Activated T-cell treated with anti-CD3 and anti-CD28 coated beads, Interleukin-2, amount 50 U/mL, for 4 hours (primary cell): ENCODE measurements around the gene AGBL1. TPM values are rescaled to one million over a fixed set of nuclear protein-coding genes. Genes with fewer than 3 reads are reported as not detected.
"Not testable (repeated sequence)": the region's sequence is repeated elsewhere in the genome, so short reads cannot be mapped to it uniquely, and the experiment has no call there.

ENCODE experiments used
- ATAC-seq, 2 donors: fragments of 200-7000 bp; cut with Tn5 transposase; one replicate each; pipeline ENCODE4 v1.10.0; 2021
- DNase-seq: peaks from one replicate; pipeline ENCODE4 v3.0.0-alpha.2; 2020
- H3K27me3 Mint-ChIP-seq: one replicate; pipeline ENCODE4 v1.8.0; 2021; ENCODE audit warnings: low read depth, mixed read lengths
- H3K36me3 Mint-ChIP-seq: one replicate; pipeline ENCODE4 v1.8.0; 2022; ENCODE audit warnings: mixed read lengths; ENCODE audit not compliant: insufficient read depth
- H3K4me1 Mint-ChIP-seq: one replicate; pipeline ENCODE4 v1.8.0; 2021; ENCODE audit warnings: low read depth, mixed read lengths
- H3K4me3 Mint-ChIP-seq: one replicate; pipeline ENCODE4 v1.8.0; 2021; ENCODE audit warnings: mild to moderate bottlenecking, moderate library complexity, mixed read lengths
- H3K9me3 Mint-ChIP-seq: one replicate; pipeline ENCODE4 v1.8.0; 2021; ENCODE audit warnings: mixed read lengths
- total RNA-seq, 3 donors: library from RNA; stranded (reverse); gene quantifications; one replicate each; pipeline ENCODE4 v1.2.1, GENCODE V29; 2021

AGBL1 gene
- total RNA-seq, 3 donors from 2014 or later: 0.05 TPM; not detected in 2

DNA sequence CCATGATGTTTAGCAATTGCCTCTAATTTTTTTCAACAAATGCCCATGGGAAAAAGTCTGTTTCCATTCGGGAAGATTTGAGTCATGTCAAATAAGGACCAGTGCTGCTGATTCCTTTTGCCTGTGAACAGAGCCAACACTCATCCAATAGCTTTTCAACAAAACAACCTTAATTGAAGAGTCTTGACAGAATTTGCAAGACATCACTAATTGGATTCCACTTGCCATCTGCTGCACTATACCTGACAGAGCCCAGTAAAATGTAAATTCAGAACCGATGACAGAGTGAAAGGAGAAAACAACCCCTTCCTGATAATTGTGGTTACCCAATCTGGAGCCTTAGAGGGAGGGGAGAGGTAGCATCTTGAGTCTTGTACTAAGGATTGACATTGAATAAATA, 426.7 kb downstream of the AGBL1 start:
- Mint-ChIP-seq H3K36me3 (no peaks in the 10 kb centered on the region), H3K4me3 (no peak overlapping the region), H3K9me3 (no peaks in the 10 kb centered on the region), H3K27me3 (peaks cover 2% of the 10 kb centered on the region), H3K4me1 (no peaks in the 10 kb centered on the region)
- ATAC-seq (no peak), DNase-seq (no peak)

DNA sequence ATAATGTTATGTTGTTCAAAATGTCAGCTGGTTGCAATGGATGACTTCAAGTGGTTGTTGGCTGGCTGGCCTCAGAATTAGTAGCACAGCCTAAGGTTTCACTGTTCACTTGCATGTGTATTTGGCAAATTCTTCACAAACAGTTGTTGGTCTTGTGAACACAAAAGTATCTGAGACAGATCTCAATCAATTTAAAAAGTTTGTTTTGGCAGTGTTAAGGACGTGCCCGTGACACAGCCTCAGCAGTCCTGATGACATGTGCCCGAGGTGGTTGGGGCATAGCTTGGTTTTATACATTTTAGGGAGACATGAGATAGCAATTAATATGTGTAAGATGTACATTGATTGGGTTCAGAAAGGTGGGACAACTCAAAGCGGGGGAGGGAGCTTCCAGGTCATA, 436.0 kb downstream of the AGBL1 start:
- Mint-ChIP-seq H3K36me3 (no peaks in the 10 kb centered on the region), H3K4me3 (no peak overlapping the region), H3K27me3 (peaks cover 5% of the 10 kb centered on the region), H3K9me3 (no peaks in the 10 kb centered on the region), H3K4me1 (no peaks in the 10 kb centered on the region)
- DNase-seq (no peak), ATAC-seq (no peak)

DNA sequence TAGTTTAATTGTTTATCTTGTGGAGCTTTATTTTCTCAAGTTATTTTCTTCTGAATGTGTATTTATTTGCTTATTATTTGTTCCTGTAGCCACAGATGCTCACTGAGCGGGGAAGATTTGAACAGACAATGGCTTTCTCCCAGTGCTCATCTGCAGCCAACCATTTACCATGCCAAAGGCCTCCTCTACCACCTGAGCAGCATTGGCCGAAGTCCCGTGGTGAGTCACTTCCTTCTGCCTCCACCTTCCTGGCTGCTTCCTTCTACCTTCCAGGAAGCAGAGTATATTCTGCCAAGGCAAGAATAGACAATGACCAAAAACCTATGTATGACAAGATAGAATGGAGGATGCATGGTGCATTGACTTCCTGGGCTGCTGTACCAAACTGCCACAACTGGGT, 443.1 kb downstream of the AGBL1 start:
- Mint-ChIP-seq H3K36me3 (no peaks in the 10 kb centered on the region), H3K9me3 (no peaks in the 10 kb centered on the region), H3K27me3 (peaks cover 5% of the 10 kb centered on the region), H3K4me3 (no peak overlapping the region), H3K4me1 (no peaks in the 10 kb centered on the region)
- ATAC-seq: no peak
- no peak for DNase-seq

DNA sequence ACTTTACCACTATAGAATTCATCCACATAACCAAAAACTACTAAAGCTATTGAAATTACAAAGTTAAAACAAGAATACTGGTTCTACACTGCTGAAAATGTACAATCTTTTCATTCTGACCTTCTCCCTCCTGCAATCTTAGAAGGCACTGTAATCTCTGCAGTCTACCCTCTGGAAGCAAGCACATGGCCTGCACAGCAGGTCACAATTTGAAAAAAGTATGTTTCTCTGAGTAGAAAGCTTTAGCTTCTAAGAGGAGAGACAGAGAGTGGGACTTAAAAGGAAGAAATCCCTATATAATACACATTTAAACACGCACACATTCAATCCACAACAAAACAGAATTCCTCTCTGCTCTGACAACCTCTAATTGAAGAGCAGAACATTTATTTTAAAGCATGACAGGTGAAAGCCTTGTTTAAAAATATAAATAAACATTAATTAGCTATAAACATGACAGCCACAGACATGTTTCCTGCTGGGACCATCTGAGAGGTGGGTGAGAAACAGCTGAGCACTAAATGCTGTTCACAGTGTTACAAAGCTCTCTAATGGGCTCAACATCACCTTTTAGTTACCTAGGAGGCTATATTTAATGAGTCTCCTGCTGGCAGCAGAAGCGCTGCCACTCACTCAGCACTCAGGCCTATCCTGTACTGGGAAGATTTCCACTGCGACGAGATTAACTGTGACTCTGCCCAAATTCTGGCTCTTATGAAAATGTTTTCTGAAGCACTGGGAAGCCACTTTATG, 447.4 kb downstream of the AGBL1 start:
- Mint-ChIP-seq H3K4me1 (no peaks in the 10 kb centered on the region), H3K27me3 (peaks cover 3% of the 10 kb centered on the region), H3K9me3 (no peaks in the 10 kb centered on the region), H3K4me3 (no peak overlapping the region), H3K36me3 (no peaks in the 10 kb centered on the region)
- ATAC-seq (no peak), DNase-seq (no peak)

DNA sequence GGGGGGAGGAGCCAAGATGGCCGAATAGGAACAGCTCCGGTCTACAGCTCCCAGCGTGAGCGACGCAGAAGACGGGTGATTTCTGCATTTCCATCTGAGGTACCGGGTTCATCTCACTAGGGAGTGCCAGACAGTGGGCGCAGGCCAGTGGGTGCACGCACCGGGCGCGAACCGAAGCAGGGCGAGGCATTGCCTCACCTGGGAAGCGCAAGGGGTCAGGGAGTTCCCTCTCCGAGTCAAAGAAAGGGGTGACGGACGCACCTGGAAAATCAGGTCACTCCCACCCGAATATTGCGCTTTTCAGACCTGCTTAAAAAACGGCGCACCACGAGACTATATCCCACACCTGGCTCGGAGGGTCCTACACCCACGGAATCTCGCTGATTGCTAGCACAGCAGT, 448.4 kb downstream of the AGBL1 start:
- H3K27me3 Mint-ChIP-seq, ATAC-seq, H3K36me3 Mint-ChIP-seq, DNase-seq, H3K9me3 Mint-ChIP-seq, H3K4me1 Mint-ChIP-seq, H3K4me3 Mint-ChIP-seq: not testable (repeated sequence)

GRCh38 chr15:86538141-86538540, 458.5 kb downstream of the AGBL1 start:
- Mint-ChIP-seq H3K36me3 (no peaks in the 10 kb centered on the region), H3K4me3 (no peak overlapping the region), H3K27me3 (no peaks in the 10 kb centered on the region), H3K4me1 (no peaks in the 10 kb centered on the region), H3K9me3 (no peaks in the 10 kb centered on the region)
- DNase-seq: no peak
- ATAC-seq: no peak

- Mint-ChIP-seq H3K27me3 (no peaks in the 10 kb centered on the region), H3K4me3 (no peak overlapping the region), H3K36me3 (no peaks in the 10 kb centered on the region), H3K4me1 (no peaks in the 10 kb centered on the region), H3K9me3 (peaks cover 8% of the 10 kb centered on the region)
- no peak for DNase-seq
- no peak for ATAC-seq
These were observed 461.3 kb downstream of the AGBL1 start for GRCh38 chr15:86540840-86541467.

DNA sequence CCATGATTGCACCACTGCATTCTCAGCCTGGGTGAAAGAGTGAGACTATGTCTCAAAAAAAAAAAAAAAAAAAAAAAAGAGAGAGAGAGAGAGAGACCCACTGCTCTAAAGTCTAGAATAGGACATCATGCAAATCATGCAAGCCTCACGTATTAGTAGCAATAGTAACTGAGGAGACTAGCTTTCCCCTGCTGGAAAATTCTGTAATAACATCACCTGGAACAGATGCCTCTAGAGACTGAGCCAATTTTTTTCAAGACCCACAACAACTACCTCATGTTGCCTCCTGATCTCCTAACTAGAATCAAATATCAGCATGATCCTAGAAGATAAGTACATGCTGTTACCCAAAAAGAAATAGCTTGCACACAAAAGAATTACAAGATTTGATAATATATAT, 461.9 kb downstream of the AGBL1 start:
- Mint-ChIP-seq H3K4me3 (no peak overlapping the region), H3K9me3 (peaks cover 8% of the 10 kb centered on the region), H3K4me1 (no peaks in the 10 kb centered on the region), H3K36me3 (no peaks in the 10 kb centered on the region), H3K27me3 (no peaks in the 10 kb centered on the region)
- no peak for ATAC-seq
- no peak for DNase-seq

GRCh38 chr15:86550075-86550474, 470.4 kb downstream of the AGBL1 start:
- Mint-ChIP-seq H3K27me3 (no peaks in the 10 kb centered on the region), H3K4me3 (no peak overlapping the region), H3K36me3 (no peaks in the 10 kb centered on the region), H3K9me3 (peaks cover 19% of the 10 kb centered on the region), H3K4me1 (no peaks in the 10 kb centered on the region)
- ATAC-seq (no peak), DNase-seq (no peak)

DNA sequence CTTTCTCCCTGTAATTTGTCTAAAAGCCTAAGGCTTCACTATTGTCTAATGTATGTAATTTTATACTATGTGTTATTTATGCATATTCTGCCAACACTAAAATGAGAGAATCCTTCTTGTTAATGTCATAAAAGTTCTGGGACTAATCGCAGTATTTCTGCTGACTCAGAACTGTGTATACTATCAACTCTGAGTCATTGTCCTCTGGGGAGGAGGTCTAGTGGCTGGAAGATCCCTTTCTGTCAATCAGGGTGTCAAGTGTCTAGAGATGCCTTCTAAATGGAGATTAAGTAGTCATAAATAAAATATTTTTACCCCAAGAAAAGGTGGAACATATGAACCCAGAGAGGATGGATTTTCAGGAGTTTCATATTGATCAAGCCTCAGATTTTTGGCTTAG, 473.4 kb downstream of the AGBL1 start:
- H3K4me3 Mint-ChIP-seq: no peak overlapping the region
- ATAC-seq: no peak
- peaks cover 15% of the 10 kb centered on the region for H3K9me3 Mint-ChIP-seq
- H3K27me3 Mint-ChIP-seq: no peaks in the 10 kb centered on the region
- no peaks in the 10 kb centered on the region for H3K4me1 Mint-ChIP-seq
- no peak for DNase-seq
- H3K36me3 Mint-ChIP-seq: no peaks in the 10 kb centered on the region

- Mint-ChIP-seq H3K4me3 (no peak overlapping the region), H3K4me1 (no peaks in the 10 kb centered on the region), H3K36me3 (no peaks in the 10 kb centered on the region), H3K9me3 (peaks cover 13% of the 10 kb centered on the region), H3K27me3 (no peaks in the 10 kb centered on the region)
- no peak for ATAC-seq
- no peak for DNase-seq
These were observed 475.4 kb downstream of the AGBL1 start for GRCh38 chr15:86555098-86555497.

DNA sequence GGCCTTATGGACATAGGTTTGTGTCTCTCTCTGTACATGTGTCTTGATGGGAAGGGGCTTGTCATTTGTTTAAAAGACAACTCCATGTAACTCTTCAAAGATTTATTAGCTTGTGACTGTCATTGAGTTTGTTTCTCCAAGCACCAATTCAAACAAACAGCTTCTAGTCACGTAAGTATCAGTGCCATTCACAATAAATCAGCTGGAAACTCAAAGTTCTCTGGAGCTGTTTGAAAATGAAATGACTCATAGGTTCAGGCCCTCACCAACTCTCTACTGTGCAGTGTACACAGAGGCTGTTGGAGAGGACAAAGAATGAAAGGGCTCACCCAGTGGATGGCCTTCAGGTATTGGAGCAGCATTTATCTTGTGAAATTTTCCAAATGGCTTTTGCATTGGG, 476.3 kb downstream of the AGBL1 start:
- H3K4me1 Mint-ChIP-seq: no peaks in the 10 kb centered on the region
- H3K27me3 Mint-ChIP-seq: no peaks in the 10 kb centered on the region
- ATAC-seq (no peak), DNase-seq (no peak)
- H3K36me3 Mint-ChIP-seq: no peaks in the 10 kb centered on the region
- peaks cover 10% of the 10 kb centered on the region for H3K9me3 Mint-ChIP-seq
- no peak overlapping the region for H3K4me3 Mint-ChIP-seq

- Mint-ChIP-seq H3K9me3 (peaks cover 5% of the 10 kb centered on the region), H3K36me3 (no peaks in the 10 kb centered on the region), H3K4me1 (no peaks in the 10 kb centered on the region), H3K4me3 (no peak overlapping the region), H3K27me3 (no peaks in the 10 kb centered on the region)
- no peak for ATAC-seq
- no peak for DNase-seq
These were observed 476.8 kb downstream of the AGBL1 start for GRCh38 chr15:86556396-86557017.

DNA sequence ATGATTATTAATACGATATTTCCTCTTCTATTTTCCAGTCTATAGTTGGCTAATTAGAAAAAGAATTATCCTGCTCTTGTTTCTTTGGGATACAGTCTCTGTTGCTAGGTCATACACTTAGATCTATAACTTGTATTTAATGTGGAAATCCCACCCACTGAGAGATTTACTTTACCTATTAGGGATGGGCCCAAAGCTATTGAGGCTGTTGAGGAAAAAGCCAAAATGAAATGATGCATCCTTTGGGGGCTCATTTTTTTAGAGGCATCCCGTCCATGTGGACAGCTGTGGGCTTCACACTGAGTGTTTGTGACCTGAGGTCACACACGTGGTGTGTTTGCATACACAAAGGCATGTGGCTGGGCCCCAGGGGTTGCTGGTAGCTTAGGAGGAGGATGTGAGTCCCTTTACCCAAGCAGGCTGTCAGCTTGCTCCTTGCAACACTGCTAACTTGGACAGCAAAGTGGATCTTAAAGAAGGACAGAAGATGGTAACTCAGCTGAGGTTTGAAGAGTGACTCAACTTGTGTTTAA, 477.4 kb downstream of the AGBL1 start:
- no peaks in the 10 kb centered on the region for H3K27me3 Mint-ChIP-seq
- ATAC-seq: no peak
- H3K9me3 Mint-ChIP-seq: no peaks in the 10 kb centered on the region
- no peaks in the 10 kb centered on the region for H3K4me1 Mint-ChIP-seq
- H3K36me3 Mint-ChIP-seq: no peaks in the 10 kb centered on the region
- no peak for DNase-seq
- no peak overlapping the region for H3K4me3 Mint-ChIP-seq

DNA sequence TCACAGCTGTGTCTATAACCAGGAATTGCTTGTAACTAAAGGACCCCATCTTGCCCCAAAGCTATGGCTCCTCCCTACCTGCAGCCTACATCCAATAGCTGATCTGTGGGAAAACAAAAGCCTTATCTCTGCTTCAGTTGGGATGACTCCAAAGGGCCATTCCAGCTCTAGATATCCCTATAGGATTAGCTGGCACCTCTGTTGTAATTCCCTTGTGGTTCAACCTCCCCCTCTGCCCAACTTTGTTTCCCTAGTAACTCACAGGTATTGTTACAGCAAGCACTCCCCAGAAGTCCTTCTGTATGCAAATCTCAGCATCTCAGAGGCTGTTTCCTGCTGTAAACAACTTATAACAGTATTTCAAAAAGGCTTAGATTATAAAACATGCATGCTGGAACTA, 478.6 kb downstream of the AGBL1 start:
- Mint-ChIP-seq H3K4me1 (no peaks in the 10 kb centered on the region), H3K9me3 (no peaks in the 10 kb centered on the region), H3K4me3 (no peak overlapping the region), H3K27me3 (no peaks in the 10 kb centered on the region), H3K36me3 (no peaks in the 10 kb centered on the region)
- DNase-seq (no peak), ATAC-seq (no peak)
